HG02870 (cell line): Measurements from ENCODE around the gene EPB41L4B.

Experiments
- ATAC-seq: cut with Tn5 transposase; IDR thresholded peaks from one replicate; pipeline ENCODE4 v1.9.1; 2021; ENCODE audit warnings: mild to moderate bottlenecking, moderate library complexity; ENCODE audit not compliant: unreplicated experiment

EPB41L4B gene

DNA sequence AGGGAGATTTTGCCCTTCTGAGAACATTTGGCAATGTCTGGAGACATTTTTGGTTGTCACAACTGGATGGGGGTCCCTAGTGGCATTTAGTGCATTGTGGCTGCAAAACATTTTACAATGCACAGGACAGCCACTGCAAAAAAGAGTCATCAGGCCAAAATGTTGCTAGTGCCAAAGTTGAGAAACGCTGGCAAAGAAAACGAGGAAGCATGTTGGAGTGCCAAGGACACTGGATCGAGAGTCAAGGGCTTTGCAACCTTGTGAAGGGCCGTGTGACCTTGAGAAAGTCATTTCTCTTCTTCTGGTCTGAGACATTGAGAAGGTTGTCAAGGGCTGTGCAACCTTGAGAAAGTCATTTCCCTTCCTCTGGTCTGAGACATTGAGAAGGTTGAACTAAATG, 108.1 kb downstream of the EPB41L4B start:
- no peak for ATAC-seq

GRCh38 chr9:109206670-109207069, 114.2 kb downstream of the EPB41L4B start:
- ATAC-seq: no peak

- no peak for ATAC-seq
Observed at GRCh38 chr9:109205526-109205925, 115.3 kb downstream of the EPB41L4B start.

GRCh38 chr9:109203761-109204360, 117.0 kb downstream of the EPB41L4B start:
- ATAC-seq: no peak

DNA sequence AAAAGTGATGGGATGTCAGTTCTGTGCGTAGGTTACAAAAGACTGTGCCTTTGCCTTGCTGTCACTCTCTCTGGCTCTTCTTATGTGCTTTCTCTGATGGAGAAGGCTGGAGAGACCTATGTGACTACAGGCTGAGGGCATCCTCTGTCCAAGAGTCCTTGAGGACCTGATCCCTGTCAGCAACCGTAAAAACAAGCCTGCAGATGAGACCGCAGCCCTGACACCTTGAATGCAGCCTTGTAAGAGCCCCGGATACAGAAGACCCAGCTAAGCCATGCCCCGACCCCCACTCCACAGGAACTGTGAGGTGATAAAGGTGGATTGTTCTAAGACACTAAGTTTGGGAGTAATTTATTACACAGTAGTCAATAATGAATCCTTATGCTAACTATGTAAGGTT, 121.2 kb downstream of the EPB41L4B start:
- no peak for ATAC-seq

DNA sequence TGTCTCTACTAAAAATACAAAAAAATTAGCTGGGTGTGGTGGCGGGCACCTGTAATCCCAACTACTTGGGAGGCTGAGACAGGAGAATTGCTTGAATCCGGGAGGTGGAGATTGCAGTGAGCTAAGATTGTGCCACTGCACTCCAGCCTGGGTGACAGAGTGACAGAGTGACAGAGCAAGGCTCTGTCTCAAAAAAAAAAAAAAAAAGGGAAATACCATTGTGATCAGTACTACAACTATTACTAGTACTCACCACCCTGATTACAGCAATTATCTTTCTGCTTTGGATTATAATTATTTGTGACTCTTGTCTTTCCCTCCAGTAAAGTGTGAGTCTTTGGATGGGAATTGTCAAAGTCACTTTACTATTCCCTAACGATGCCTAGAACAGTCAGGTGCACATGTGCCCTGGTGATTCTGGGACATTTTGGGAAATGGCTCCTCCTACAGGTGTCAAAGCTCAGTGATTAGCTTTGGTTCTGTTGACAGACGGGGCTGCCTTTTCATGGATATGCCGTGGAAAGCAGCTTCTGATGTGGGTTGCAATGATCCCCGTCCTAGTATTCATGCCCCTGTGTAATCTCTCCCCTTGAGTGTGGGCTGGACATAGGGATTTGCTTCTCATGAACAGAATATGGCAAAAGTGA, 122.0 kb downstream of the EPB41L4B start:
- ATAC-seq: no peak

DNA sequence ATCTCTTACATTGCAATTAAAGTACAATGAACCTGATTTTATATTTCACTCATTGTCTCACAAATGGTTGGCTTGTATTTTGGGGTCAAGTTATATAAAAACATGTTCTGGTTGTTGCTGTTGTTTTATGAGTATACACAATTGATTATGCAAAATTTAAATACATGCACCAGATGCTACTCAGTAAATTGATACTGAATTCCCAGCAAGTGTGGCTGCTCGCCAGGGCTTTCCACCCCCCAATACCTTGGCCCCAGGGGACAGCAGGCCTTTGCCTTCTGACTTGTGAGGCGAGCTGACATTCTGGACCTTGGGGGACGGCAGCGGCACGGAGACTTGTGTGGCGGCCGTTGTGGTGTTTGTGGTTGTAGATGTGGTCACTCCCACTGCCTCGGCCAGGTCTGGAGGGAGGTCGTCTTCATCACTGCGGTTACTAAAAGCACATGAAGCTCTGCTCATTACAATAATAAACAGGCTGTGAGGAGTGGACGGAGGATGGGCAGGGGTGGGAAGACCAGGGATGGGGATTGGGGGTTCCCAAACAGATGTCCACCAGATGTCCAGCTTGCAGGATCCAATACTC, 126.8 kb downstream of the EPB41L4B start:
- no peak for ATAC-seq

DNA sequence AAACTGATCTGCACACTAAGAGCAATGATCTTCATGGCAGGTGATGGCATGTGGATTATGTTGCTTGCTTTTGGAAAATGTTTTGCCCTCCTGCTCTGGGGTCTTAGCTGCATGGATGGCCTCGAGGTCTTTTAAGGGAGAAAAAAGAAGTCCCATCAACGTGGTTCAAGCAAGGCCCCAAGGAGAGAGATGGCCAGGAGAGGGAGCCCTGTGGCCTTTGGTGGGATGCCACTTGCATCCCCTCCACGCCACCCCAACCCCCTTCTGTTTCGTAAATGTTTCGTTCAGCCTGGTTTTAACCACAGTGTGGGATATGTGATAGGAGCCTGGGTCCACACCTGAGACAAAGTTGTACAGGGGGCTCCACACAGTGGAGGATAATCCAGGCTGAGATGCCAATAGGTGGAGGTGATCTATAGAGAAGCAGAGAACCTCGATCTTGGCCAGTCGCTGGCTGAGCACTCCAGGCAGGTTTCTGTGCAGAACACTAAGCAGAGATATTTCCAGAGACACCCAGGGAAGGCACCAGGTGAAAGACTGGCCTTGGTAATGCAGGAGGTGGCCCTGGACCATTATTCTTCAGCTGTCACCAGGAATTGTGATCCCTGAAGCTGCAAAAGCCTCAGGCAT, 128.0 kb downstream of the EPB41L4B start:
- ATAC-seq: no peak

DNA sequence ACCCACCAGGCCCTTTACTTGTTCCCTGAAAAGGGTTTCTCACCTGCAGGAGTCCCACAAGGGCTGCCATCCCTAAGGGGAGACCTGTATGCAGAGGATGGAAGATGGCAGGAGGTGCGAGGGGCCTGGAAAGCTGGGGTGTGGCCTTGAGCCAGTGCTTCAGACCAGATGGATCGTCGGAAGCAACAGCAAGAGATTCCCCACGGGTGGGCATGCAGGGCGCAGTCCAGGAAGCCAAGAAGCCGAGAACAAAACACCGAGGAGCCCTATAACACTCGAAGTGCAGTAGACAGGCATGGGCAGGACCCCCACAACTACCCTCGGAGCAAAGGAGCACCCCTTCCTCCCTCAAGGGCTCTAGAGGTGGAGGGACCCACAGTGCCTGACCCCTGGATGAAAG, 129.1 kb downstream of the EPB41L4B start:
- no peak for ATAC-seq

DNA sequence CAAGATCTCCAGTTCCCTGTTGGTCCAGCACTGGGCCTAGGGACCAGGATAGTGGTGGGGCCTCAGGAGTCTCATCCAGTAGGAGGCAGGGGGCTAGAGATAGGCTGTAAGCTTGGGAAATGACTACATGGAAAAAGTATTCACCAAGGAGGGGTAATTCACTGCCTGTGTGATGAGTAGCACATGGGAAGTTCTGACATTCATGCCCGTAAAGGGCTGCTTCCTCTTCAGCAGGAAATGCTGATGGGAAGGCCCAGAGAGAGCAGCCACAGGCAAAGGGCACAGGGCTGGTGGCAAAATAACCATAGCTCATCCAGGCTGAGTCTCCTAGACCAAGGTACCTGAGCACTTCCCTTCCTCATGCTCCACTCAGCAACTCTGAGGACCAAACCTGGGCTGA, 130.7 kb downstream of the EPB41L4B start:
- no peak for ATAC-seq

DNA sequence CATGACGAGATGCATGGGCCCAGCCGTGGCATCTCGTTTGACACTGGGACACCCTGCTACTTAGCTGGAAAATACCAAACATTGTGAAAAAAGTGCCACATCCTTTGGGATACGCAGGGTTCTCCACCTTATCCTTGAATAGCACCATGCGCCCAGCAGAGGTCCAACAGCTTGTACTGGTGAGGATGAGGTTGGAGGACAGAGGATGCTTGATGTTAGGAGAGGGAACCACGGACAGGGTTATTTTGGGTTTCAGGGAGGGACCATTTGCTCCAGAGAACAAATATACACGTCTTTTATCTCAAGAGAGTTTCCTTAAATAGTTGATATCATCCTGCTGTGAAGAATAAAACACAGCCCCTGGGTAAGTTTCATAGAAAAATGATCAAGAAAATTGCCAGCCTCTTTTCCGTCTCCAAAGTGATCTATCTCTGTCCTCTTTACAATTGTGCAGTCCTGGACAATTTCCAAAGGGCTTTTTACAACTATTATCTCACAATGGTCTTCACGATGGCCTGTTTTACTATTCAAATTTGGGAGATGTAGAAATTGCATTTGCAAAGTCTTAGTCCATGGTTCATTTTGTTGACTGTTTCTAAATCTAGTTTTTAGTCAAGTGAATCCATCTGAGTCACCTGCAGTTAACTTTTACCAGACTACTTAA, 133.9 kb downstream of the EPB41L4B start:
- no peak for ATAC-seq

GRCh38 chr9:109182940-109183798, 137.7 kb downstream of the EPB41L4B start:
- ATAC-seq: peak; percentile 43

DNA sequence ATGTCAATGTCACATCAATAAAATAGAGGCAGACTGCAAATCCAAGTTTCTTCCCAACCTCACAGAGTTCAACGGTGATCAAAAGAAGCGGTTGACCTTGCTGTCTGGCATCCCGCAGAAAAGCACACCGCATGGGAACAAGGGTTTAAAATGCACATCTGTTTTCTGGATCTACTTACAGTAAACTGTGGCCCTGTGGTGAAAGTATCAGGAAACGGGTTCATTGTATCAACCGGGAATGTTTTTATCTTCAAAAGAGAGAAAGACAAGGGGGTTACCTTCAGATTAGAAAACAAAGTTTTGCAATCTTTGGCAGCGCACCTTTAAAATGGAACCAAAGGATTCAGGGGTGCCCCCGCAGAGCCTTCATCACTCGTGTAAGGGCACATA, 138.3 kb downstream of the EPB41L4B start:
- no peak for ATAC-seq

GRCh38 chr9:109181284-109181683, 139.6 kb downstream of the EPB41L4B start:
- ATAC-seq: peak; percentile 74

- ATAC-seq: no peak
Observed at GRCh38 chr9:109179801-109180523, 140.9 kb downstream of the EPB41L4B start.

DNA sequence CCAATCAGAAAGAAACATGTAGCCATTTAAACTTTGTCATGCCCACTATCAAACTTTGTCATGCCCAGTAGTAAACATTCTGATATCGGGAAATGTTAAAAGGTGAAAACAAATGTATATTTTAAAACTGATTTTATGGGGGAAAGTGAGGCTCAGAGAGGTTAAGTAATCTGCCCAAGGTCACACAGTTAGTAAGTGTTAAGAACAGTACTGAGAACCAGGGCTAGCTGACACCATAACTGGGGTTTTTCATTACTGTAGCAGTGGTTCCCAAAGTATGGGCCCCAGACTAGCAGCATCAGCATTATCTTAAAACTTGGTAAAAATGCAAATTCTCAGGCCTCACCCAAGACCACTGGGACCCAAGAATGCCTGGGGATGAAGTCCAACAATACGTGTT, 143.9 kb downstream of the EPB41L4B start:
- ATAC-seq: no peak

DNA sequence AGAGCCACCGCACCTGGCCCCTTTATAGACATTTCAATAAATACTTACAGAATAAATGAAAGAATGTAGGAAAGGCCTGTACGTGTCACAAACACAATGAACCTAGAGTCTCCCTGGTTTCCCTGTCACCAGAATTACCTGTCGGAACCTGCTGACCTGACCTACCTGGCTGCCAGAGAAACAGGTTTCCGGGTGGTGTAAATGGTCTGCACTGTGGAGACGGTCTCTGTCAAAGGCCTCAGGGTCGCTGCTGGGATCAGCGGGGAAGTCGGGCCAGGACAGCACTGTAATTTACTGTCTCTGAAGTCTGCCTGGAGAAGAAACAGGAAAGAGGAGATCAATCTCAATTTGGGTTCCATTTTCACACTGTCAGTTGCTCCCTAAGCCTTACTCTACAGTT, 144.5 kb downstream of the EPB41L4B start:
- ATAC-seq: no peak

GRCh38 chr9:109172935-109173334, 147.9 kb downstream of the EPB41L4B start:
- ATAC-seq: no peak

DNA sequence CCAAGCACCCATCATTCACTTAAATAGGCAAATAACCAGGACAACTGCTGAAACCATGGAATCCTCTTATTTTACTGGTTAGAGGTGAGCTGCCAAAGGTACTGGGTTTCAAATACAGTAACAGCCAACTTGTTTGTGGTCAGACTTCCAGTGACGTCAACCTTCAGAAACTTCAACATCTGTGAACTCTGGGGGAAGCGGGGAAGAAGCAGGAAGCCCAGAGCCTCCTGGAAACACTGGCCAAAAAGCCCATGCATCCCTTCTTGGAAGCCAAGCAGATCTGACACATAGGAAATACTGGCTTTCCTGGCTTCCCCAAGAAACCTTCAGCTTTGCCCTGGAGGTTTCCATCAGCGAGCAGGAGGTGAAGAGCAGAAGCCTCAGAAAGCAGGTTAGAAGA, 148.9 kb downstream of the EPB41L4B start:
- no peak for ATAC-seq

- no peak for ATAC-seq
Observed at GRCh38 chr9:109168170-109168569, 152.7 kb downstream of the EPB41L4B start.
